LNCAP (cell line): Measurements from ENCODE around the gene ARHGDIG.
A peak's percentile ranks its signal among the peaks of the same experiment; 100 is the strongest.

Source experiments
- TF ChIP-seq, protein P1 (sequence below): fragments of 450-650 bp; IDR thresholded peaks from 2 replicates; pipeline ENCODE4 v1.5.1; 2017; ENCODE audit warnings: mild to moderate bottlenecking

ARHGDIG gene

DNA sequence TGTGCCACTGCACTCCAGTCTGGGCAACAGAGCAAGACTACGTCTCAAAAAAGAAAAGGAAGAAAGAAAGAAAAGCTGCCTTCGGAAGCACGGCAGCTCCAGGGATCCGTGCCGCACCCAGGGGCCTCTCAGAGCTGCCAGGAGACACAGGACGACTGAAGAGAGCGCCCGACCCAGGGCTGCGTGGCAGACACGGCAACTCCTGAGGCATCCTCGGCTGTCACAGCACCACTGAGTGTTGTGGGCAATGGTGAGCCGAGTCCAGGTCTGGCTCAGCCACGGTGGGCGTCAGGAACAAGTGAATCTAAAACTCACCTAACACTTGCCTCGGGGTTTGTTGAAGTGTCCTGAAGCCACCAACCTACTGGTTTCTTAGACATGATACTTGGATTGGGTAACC lies 31.3 kb downstream of the ARHGDIG start:
- TF ChIP-seq, protein P1, sequence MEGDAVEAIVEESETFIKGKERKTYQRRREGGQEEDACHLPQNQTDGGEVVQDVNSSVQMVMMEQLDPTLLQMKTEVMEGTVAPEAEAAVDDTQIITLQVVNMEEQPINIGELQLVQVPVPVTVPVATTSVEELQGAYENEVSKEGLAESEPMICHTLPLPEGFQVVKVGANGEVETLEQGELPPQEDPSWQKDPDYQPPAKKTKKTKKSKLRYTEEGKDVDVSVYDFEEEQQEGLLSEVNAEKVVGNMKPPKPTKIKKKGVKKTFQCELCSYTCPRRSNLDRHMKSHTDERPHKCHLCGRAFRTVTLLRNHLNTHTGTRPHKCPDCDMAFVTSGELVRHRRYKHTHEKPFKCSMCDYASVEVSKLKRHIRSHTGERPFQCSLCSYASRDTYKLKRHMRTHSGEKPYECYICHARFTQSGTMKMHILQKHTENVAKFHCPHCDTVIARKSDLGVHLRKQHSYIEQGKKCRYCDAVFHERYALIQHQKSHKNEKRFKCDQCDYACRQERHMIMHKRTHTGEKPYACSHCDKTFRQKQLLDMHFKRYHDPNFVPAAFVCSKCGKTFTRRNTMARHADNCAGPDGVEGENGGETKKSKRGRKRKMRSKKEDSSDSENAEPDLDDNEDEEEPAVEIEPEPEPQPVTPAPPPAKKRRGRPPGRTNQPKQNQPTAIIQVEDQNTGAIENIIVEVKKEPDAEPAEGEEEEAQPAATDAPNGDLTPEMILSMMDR, result no peak

DNA sequence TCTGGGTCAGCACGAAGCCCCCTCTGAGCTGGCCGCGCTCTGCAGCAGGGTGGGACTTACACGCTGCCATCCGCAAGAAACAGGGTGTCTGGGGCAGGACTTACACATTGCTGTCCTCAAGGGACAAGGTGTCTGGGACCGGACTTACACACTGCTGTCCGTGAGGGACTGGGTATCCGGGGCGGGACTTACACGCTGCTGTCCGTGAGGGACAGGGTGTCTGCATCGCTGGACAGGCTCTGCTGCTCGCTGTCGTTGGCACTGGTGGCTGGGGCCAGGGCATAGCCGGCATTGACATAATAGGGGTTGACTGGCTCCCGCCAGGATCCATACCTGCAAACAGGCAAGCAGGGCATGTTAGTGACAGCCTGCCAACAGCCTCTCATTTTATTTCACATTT lies 34.0 kb downstream of the ARHGDIG start:
- TF ChIP-seq, protein P1, result no peak

DNA sequence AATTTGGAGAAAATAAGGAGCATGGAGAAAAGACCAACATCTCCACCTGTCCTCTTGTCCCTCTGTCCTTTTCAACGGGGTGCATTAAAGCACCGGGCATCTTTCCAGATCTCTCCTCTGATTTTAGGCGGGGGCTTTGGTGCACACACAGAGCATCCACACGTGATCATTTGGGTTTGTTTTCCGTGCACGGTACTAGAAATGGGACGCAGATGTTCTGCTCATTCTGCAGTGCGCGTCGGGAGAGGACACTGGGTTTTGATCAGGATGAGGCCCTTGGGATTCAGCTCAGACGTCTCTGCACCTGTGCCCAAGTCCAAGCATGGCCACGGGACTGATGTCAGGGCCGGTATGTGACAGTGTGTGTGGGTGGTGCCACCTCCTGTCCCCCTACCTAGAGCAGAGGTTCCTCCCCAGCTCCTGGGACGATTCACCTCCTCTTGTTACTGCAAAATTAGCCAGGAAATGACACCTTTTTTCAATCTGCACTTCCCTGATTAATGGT lies 34.5 kb downstream of the ARHGDIG start:
- TF ChIP-seq, protein P1, result no peak

DNA sequence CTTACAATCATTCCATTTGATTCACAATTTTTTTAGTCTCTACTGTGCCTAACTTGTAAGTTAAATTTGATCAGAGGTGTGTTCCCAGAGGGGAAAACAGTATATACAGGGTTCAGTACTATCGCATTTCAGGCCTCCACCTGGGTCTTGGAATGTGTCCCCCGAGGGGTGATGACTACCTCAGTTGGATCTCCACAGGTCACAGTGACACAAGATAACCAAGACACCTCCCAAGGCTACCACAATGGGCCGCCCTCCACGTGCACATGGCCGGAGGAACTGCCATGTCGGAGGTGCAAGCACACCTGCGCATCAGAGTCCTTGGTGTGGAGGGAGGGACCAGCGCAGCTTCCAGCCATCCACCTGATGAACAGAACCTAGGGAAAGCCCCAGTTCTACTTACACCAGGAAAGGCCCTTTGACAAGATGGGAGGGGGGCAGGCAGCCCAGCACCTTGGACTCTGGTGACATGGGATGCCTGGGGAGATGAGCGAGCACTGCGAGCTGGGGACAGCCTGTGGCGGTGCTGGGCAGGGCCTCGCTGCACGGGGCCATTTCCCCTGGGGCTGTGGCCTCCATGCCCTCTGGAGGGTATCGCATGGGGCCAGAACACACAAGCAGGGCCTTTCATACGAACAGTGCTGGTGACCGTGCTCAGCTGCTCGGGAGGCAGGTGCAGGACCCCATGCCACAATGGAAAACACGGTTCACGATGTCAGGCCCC lies 36.5 kb downstream of the ARHGDIG start:
- TF ChIP-seq, protein P1, result no peak

DNA sequence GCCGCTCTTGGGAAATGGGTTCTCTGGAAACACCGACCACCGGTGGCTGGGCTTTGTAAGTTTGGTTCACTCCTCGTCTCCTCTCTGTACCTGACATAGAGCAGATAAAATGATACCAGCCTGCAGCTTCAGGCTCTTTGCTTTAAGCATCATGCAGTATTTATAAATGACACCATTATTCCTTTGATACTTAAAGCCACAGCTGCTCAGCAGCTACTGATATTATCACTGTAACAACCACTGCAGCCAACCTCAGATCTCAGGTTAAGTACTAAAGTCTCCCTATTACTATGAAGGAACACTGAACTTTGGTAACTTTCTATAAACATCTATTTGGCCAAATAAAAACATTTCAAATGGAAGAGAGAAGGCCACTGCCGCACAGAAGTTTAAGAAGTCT lies 37.2 kb downstream of the ARHGDIG start:
- TF ChIP-seq, protein P1, result no peak

DNA sequence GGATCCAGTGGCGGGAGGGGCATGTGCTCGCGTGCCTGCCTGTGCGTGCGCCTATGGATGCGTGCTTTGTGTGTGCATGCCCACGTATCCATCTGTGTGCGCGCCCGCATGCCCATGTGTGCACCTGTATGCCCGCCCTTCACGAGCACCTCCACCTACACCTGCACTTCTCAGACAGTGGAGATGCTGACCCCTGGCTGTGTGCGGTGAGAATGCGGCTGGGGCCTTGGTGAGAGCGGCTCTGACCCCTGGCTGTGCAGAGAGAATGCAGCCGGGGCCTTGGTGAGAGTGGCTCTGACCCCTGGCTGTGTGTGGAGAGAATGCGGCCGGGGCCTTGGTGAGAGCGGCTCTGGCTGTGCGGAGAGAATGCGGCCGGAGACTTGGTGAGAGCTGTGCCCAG lies 38.2 kb downstream of the ARHGDIG start:
- TF ChIP-seq, protein P1, result peak; percentile 20; the same call in 1 of the 2 replicates

DNA sequence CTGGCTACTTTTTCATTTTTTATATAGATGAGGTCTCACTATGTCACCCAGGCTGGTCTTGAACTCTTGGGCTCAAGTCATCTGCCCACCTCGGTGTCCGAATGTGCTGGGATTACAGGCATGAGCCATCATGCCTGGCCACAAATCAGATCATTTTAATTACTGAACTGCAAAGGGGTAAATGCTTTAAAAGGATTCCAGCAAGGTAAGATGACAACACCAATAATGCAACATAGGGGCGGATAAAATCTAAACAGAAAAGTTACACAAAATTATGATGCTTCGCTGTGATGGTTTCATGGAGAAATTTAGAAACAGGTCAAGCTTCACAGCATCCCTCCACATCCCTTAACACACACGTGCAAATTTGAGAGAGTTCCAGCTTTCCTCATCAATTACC lies 39.8 kb downstream of the ARHGDIG start:
- TF ChIP-seq, protein P1, result no peak
